ENCODE results near the gene LNX1. TPM values are rescaled to one million over a fixed set of nuclear protein-coding genes. Genes with fewer than 3 reads are reported as not detected.

Gene LNX1
- total and polyA plus RNA-seq, 2 donors (not counting 3 experiments of a cell fraction or from before 2014, with no cell fraction given): 0.72 to 1.3 TPM

GRCh38 chr4:53620956-53621355 lies 29.7 kb upstream of the LNX1 start:
- no peaks in the 10 kb centered on the region for H3K79me2 ChIP-seq (ENCODE audit: control insufficient read depth, insufficient read depth, low read length)
- H3K27me3 ChIP-seq (ENCODE audit: control insufficient read depth in 2 of 2, insufficient read depth in 2 of 2, low read length in 2 of 2): peaks cover 2% of the 10 kb centered on the region in 2 experiments
- no peaks in the 10 kb centered on the region for H3K9me3 ChIP-seq (replicated peaks; ENCODE audit: control insufficient read depth, insufficient read depth, low read length)
- no peaks in the 10 kb centered on the region for H3K4me1 ChIP-seq (ENCODE audit: control insufficient read depth, extremely low read depth, insufficient read depth, low read length)
- H3K4me3 ChIP-seq (replicated peaks in 1 of 3; ENCODE audit: insufficient read depth in 1 of 3, low read depth in 1 of 3, low read length in 3 of 3): no peak overlapping the region
- no peaks in the 10 kb centered on the region for H3K9me1 ChIP-seq (replicated peaks; ENCODE audit: control insufficient read depth, extremely low read depth, insufficient read depth, low read length)
- no peak overlapping the region for H3K9ac ChIP-seq (replicated peaks; ENCODE audit: extremely low read depth, insufficient read depth, low read length)
- no TSS peak for BruUV-seq (replicated peaks)
- no peak for FAIRE-seq
- intact Hi-C loops (cut with micrococcal nuclease) (no loop called here), dilution Hi-C loops (cut with MboI; ENCODE audit: extremely low pct_ligation_motif_present, low sequenced_read_pairs) (no loop called here)
- no peak overlapping the region for H3K4me2 ChIP-seq (ENCODE audit: insufficient read depth, low read length)
- TF ChIP-seq MYC (IDR thresholded peaks at IDR 0.05; ENCODE audit: low read depth, low read length) (no peak), MAX (IDR thresholded peaks at IDR 0.05; ENCODE audit: insufficient read depth, insufficient read length) (no peak), EZH2 (IDR thresholded peaks at IDR 0.05; ENCODE audit: borderline replicate concordance, low read depth, low read length, severe bottlenecking) (no peak)
- no peaks in the 10 kb centered on the region for H4K20me1 ChIP-seq (replicated peaks; ENCODE audit: control insufficient read depth, extremely low read depth, insufficient read depth, low read length)
- H2AFZ ChIP-seq (ENCODE audit: low read depth, low read length): no peak overlapping the region
- no peak for DNase-seq (ENCODE audit: low read depth, low spot score)
- no peak overlapping the region for H3K27ac ChIP-seq (ENCODE audit: insufficient read depth, low read depth, low read length)
- no peaks in the 10 kb centered on the region for H3K36me3 ChIP-seq (ENCODE audit: control insufficient read depth in 2 of 2, extremely low read depth in 1 of 2, insufficient read depth in 2 of 2, low read length in 2 of 2)
- POLR2A ChIA-PET: no interaction called here
- CTCF ChIA-PET: no interaction called here

GRCh38 chr4:53619431-53619830 lies 28.1 kb upstream of the LNX1 start:
- intact Hi-C loops (cut with micrococcal nuclease): no loop called here

More at GRCh38 chr4:53619431-53619830, 28.1 kb upstream of the LNX1 start:
- ChIA-PET POLR2A (no interaction called here), CTCF (interaction anchor here (2.0 to 2.1 kb wide), 2 partner anchors 13 to 614 kb away, joined by 8 to 9 read pairs; no protein-coding TSS in a partner anchor)
- no peaks in the 10 kb centered on the region for H3K36me3 ChIP-seq (ENCODE audit: control insufficient read depth in 2 of 2, extremely low read depth in 1 of 2, insufficient read depth in 2 of 2, low read length in 2 of 2)
- H3K79me2 ChIP-seq (ENCODE audit: control insufficient read depth, insufficient read depth, low read length): no peaks in the 10 kb centered on the region
- TF ChIP-seq MYC (IDR thresholded peaks at IDR 0.05; ENCODE audit: low read depth, low read length) (no peak), FOS (IDR thresholded peaks at IDR 0.05; ENCODE audit: borderline replicate concordance, insufficient read depth, low read length) (no peak), EZH2 (IDR thresholded peaks at IDR 0.05; ENCODE audit: borderline replicate concordance, low read depth, low read length, severe bottlenecking) (no peak), POLR2A (IDR thresholded peaks at IDR 0.05; ENCODE audit: low read depth, low read length) (no peak), MAX (IDR thresholded peaks at IDR 0.05; ENCODE audit: insufficient read depth, insufficient read length) (no peak), CTCF (IDR thresholded peaks at IDR 0.05; ENCODE audit: extremely low read depth in 1 of 2, insufficient read depth in 1 of 2, low read depth in 1 of 2, low read length in 2 of 2) (no peak), GATA2 (IDR thresholded peaks at IDR 0.05; ENCODE audit: insufficient read depth, insufficient read length, low read depth, low read length) (no peak), JUN (IDR thresholded peaks at IDR 0.05; ENCODE audit: borderline replicate concordance, insufficient read depth, insufficient read length, low read depth) (no peak), POLR2AphosphoS5 (IDR thresholded peaks at IDR 0.05; ENCODE audit: insufficient read depth, low read depth, low read length) (no peak)
- H3K9ac ChIP-seq (replicated peaks; ENCODE audit: extremely low read depth, insufficient read depth, low read length): no peak overlapping the region
- dilution Hi-C loops (cut with MboI; ENCODE audit: extremely low pct_ligation_motif_present, low sequenced_read_pairs): no loop called here
- FAIRE-seq (no peak), DNase-seq (ENCODE audit: low read depth, low spot score) (no peak)
- H3K27ac ChIP-seq (ENCODE audit: insufficient read depth, low read depth, low read length): no peak overlapping the region
- peaks cover 2% of the 10 kb centered on the region in 2 experiments for H3K27me3 ChIP-seq (ENCODE audit: control insufficient read depth in 2 of 2, insufficient read depth in 2 of 2, low read length in 2 of 2)
- no peaks in the 10 kb centered on the region for H3K9me1 ChIP-seq (replicated peaks; ENCODE audit: control insufficient read depth, extremely low read depth, insufficient read depth, low read length)
- no peaks in the 10 kb centered on the region for H3K9me3 ChIP-seq (replicated peaks; ENCODE audit: control insufficient read depth, insufficient read depth, low read length)
- H3K4me1 ChIP-seq (ENCODE audit: control insufficient read depth, extremely low read depth, insufficient read depth, low read length): no peaks in the 10 kb centered on the region
- H2AFZ ChIP-seq (ENCODE audit: low read depth, low read length): no peak overlapping the region
- no peak overlapping the region for H3K4me2 ChIP-seq (ENCODE audit: insufficient read depth, low read length)
- no peaks in the 10 kb centered on the region for H4K20me1 ChIP-seq (replicated peaks; ENCODE audit: control insufficient read depth, extremely low read depth, insufficient read depth, low read length)
- no peak overlapping the region for H3K4me3 ChIP-seq (replicated peaks in 1 of 3; ENCODE audit: insufficient read depth in 1 of 3, low read depth in 1 of 3, low read length in 3 of 3)
- no TSS peak for BruUV-seq (replicated peaks)

All from endothelial cell of umbilical vein (primary cell).